GM23248 (cell line): ENCODE measurements around the gene ALDOB. TPM values are rescaled to one million over a fixed set of nuclear protein-coding genes. Genes with fewer than 3 reads are reported as not detected.

Experiments
- DNase-seq: peaks from one replicate; pipeline ENCODE4 v3.0.0-alpha.2; 2015
- H2AFZ ChIP-seq: fragments of 200-600 bp; sonication (generic); 2 replicates; pipeline ENCODE4 v1.6.1; 2016; ENCODE audit warnings: antibody characterized with exemption
- H3F3A ChIP-seq: fragments of 200-600 bp; sonication (generic); 2 replicates; pipeline ENCODE4 v1.6.1; 2016; ENCODE audit warnings: mild to moderate bottlenecking, antibody characterized with exemption, mixed run types; ENCODE audit not compliant: insufficient read depth
- H3K27ac ChIP-seq: fragments of 200-600 bp; sonication (generic); 2 replicates; pipeline ENCODE4 v1.5.1; 2016; ENCODE audit warnings: mild to moderate bottlenecking
- H3K27me3 ChIP-seq: fragments of 200-600 bp; sonication (generic); replicated peaks from 2 replicates; pipeline ENCODE4 v1.6.1; 2016; ENCODE audit warnings: mild to moderate bottlenecking; ENCODE audit not compliant: insufficient read depth
- H3K36me3 ChIP-seq: fragments of 200-600 bp; sonication (generic); 2 replicates; pipeline ENCODE4 v1.6.1; 2016; ENCODE audit warnings: low read depth, mild to moderate bottlenecking
- H3K4me1 ChIP-seq: fragments of 200-600 bp; sonication (generic); 2 replicates; pipeline ENCODE4 v1.6.1; 2016; ENCODE audit warnings: mild to moderate bottlenecking; ENCODE audit not compliant: insufficient read depth
- H3K4me2 ChIP-seq: fragments of 200-600 bp; sonication (generic); one replicate; pipeline ENCODE4 v1.6.1; 2016; ENCODE audit warnings: mild to moderate bottlenecking; ENCODE audit not compliant: unreplicated experiment
- H3K4me3 ChIP-seq: fragments of 200-600 bp; sonication (generic); 2 replicates; pipeline ENCODE4 v1.5.1; 2016; ENCODE audit warnings: mild to moderate bottlenecking
- H3K79me2 ChIP-seq: fragments of 200-600 bp; sonication (generic); 2 replicates; pipeline ENCODE4 v1.6.1; 2016; ENCODE audit warnings: mild to moderate bottlenecking; ENCODE audit not compliant: insufficient read depth
- H3K9ac ChIP-seq: fragments of 200-600 bp; sonication (generic); 2 replicates; pipeline ENCODE4 v1.6.1; 2016; ENCODE audit warnings: mild to moderate bottlenecking
- H3K9me2 ChIP-seq: fragments of 200-600 bp; sonication (generic); 2 replicates; pipeline ENCODE4 v1.6.1; 2016; ENCODE audit warnings: mixed run types, mild to moderate bottlenecking, moderate library complexity; ENCODE audit not compliant: insufficient read depth
- H3K9me3 ChIP-seq: fragments of 200-600 bp; sonication (generic); one replicate; pipeline ENCODE4 v1.6.1; 2017; ENCODE audit warnings: low read depth
- H4K20me1 ChIP-seq: fragments of 200-600 bp; sonication (generic); 2 replicates; pipeline ENCODE4 v1.6.0; 2016; ENCODE audit not compliant: insufficient read depth
- EZH2 ChIP-seq: fragments of 200-600 bp; sonication (generic); IDR thresholded peaks from 2 replicates; pipeline ENCODE4 v1.6.1; 2018; ENCODE audit warnings: antibody characterized with exemption, mild to moderate bottlenecking; ENCODE audit not compliant: insufficient read depth, poor library complexity, severe bottlenecking
- EZH2phosphoT487 ChIP-seq: fragments of 200-600 bp; sonication (generic); IDR thresholded peaks from 2 replicates; pipeline ENCODE4 v1.6.1; 2018; ENCODE audit warnings: antibody characterized with exemption, moderate library complexity, mild to moderate bottlenecking, low read depth; ENCODE audit not compliant: insufficient read depth
- WGBS, 2 experiments: methylation state at CpG; one replicate each; pipeline ENCODE4 v1.1.6; 2015 to 2017; ENCODE audit warnings: low lambda C conversion rate in 2 of 2, low coverage in 1 of 2; ENCODE audit errors: missing lambda C conversion rate in 2 of 2; 5-methylcytosine and 5-hydroxymethylcytosine counted together
- in situ Hi-C: fragments of 300-500 bp; cut with MboI; formaldehyde crosslinking; loops from 2 replicates; pipeline ENCODE4 v1.15.0; 2020
- polyA plus RNA-seq: library from polyadenylated mRNA; unstranded; fragments of >200 nt; fragmentation: Nextera tagmentation; extraction: Ambion mirVana; gene quantifications from 2 replicates; pipeline ENCODE4 v1.2.1, GENCODE V29; 2016
- total RNA-seq: library from RNA; depleted of rRNA; stranded (reverse); fragments of >200 nt; shearing (Covaris generic); gene quantifications from 2 replicates; pipeline ENCODE4 v1.2.3, GENCODE V29; 2014

The ALDOB gene
- total and polyA plus RNA-seq, 2 experiments from 2014 or later = 0.08 TPM; not detected in 1

DNA sequence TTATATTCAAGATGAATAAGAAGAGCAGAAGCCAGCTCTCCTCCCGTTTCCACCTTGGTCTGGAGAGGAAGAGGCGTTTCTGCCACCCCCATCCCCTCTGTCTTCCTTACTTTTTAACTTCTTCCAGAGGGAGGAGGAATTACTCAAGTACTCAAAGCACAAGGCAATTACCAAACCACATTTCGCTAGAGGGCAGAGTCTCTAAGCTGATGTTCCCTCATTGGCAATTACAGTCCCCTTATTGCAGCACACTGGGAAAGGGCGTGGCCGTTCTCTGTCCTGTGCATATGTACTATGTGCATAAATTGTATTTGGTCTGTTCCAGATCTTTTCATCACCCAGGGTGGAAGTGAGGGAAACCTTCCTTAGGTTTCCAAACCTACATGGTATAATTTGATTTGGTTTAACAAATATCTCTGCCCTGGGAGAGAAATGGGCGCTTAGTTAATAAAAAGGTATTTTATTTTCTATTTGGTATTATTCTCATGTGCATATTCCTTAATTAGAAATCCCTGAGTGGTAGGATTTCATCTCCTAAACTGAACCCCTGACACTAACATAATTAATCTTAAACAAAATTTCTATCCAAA is 29.8 kb upstream of the ALDOB start:
- Histone ChIP-seq H3K79me2 (no peaks in the 10 kb centered on the region), H3K4me3 (no peak overlapping the region), H3K27me3 (no peaks in the 10 kb centered on the region), H3K9me2 (no peaks in the 10 kb centered on the region), H4K20me1 (no peaks in the 10 kb centered on the region), H2AFZ (no peak overlapping the region), H3F3A (peaks cover 17% of the 10 kb centered on the region), H3K9ac (no peak overlapping the region), H3K4me1 (peaks cover 20% of the 10 kb centered on the region), H3K36me3 (no peaks in the 10 kb centered on the region), H3K9me3 (no peaks in the 10 kb centered on the region), H3K27ac (no peak overlapping the region), H3K4me2 (no peak overlapping the region)
- no peak for TF ChIP-seq EZH2
- TF ChIP-seq EZH2phosphoT487 = no peak
- in situ Hi-C loops = no loop called here
- 17% methylated on average over 6 of the region's 6 CpGs for WGBS, 2 experiments
- peak; percentile 90 for DNase-seq

DNA sequence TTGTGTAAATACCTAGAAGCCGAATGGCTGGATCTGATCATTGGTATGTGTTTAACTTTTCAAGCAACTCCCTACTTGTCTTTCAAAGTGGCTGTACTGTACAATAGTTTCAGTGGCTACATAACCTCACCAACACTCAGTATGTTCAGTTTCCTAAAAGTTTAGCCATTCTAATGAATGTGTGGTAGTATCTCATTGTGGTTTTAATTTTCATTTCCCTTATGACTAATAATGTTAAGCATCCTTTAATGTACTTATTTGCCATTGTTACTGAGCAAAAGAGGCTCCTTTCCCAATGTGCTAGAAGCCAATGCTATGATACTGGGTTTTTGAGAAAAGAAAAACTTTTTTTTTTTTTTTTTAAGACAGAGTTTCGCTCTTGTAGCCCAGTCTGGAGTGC is 27.8 kb upstream of the ALDOB start:
- no peak for TF ChIP-seq EZH2
- no peak for TF ChIP-seq EZH2phosphoT487
- H3K4me1 ChIP-seq = peaks cover 20% of the 10 kb centered on the region
- no peaks in the 10 kb centered on the region for H4K20me1 ChIP-seq
- WGBS, 2 experiments = 60 to 67% methylated on average over 2 of the region's 2 CpGs
- DNase-seq = peak; percentile 66
- no peaks in the 10 kb centered on the region for H3K9me2 ChIP-seq
- H3K79me2 ChIP-seq = no peaks in the 10 kb centered on the region
- no peak overlapping the region for H3K4me3 ChIP-seq
- no peak overlapping the region for H3K27ac ChIP-seq
- in situ Hi-C loops = no loop called here
- no peaks in the 10 kb centered on the region for H3K36me3 ChIP-seq
- no peaks in the 10 kb centered on the region for H3K9me3 ChIP-seq
- no peak overlapping the region for H3K4me2 ChIP-seq
- H3K9ac ChIP-seq = no peak overlapping the region
- H3F3A ChIP-seq = peaks cover 17% of the 10 kb centered on the region
- H3K27me3 ChIP-seq = no peaks in the 10 kb centered on the region
- no peak overlapping the region for H2AFZ ChIP-seq

DNA sequence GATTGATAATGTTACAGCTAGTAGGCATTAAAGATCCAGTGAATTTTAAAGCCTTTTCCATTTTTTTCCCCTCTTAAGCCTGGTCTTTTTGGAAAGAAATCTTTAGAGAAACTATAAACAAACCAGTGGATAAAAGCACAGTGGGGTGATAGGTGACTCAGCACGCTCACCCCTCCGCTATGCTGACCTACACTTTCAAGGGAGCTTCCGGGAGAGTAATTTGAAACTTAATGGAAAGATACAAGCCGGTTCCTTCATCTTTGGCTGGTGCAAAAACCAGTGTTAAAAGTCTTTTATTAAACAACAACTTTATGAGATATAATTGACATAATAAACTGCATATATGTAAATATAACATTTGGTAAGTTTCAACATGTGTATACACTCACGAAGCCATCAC is 27.0 kb upstream of the ALDOB start:
- no peak for DNase-seq
- WGBS, 2 experiments = 77 to 79% methylated on average over 5 of the region's 5 CpGs
- H3K4me2 ChIP-seq = no peak overlapping the region

GRCh38 chr9:101460965-101461364 is 25.4 kb upstream of the ALDOB start:
- no peak overlapping the region for H3K27ac ChIP-seq
- H3K4me1 ChIP-seq = peaks cover 20% of the 10 kb centered on the region
- H3K79me2 ChIP-seq = no peaks in the 10 kb centered on the region
- TF ChIP-seq EZH2 (no peak), EZH2phosphoT487 (no peak)
- H3K4me2 ChIP-seq = no peak overlapping the region
- WGBS, 2 experiments = 76 to 86% methylated on average over 4 of the region's 4 CpGs
- no peaks in the 10 kb centered on the region for H3K9me3 ChIP-seq
- no peak overlapping the region for H3K9ac ChIP-seq
- in situ Hi-C loops = no loop called here
- peaks cover 17% of the 10 kb centered on the region for H3F3A ChIP-seq
- no peaks in the 10 kb centered on the region for H3K9me2 ChIP-seq
- H2AFZ ChIP-seq = no peak overlapping the region
- no peaks in the 10 kb centered on the region for H3K36me3 ChIP-seq
- no peaks in the 10 kb centered on the region for H4K20me1 ChIP-seq
- H3K27me3 ChIP-seq = no peaks in the 10 kb centered on the region
- no peak overlapping the region for H3K4me3 ChIP-seq
- DNase-seq = no peak

More for the DNA sequence above, 27.0 kb upstream of the ALDOB start:
- Histone ChIP-seq H3K79me2 (no peaks in the 10 kb centered on the region), H3K27ac (no peak overlapping the region), H3K27me3 (no peaks in the 10 kb centered on the region), H4K20me1 (no peaks in the 10 kb centered on the region), H3F3A (peaks cover 17% of the 10 kb centered on the region), H3K9me3 (no peaks in the 10 kb centered on the region), H3K9ac (no peak overlapping the region), H3K4me1 (peaks cover 20% of the 10 kb centered on the region), H3K4me3 (no peak overlapping the region), H2AFZ (no peak overlapping the region), H3K9me2 (no peaks in the 10 kb centered on the region), H3K36me3 (no peaks in the 10 kb centered on the region)
- in situ Hi-C loops = no loop called here
- TF ChIP-seq EZH2phosphoT487 (no peak), EZH2 (no peak)
